Measurements from ENCODE around the gene SRGAP3.

DNA sequence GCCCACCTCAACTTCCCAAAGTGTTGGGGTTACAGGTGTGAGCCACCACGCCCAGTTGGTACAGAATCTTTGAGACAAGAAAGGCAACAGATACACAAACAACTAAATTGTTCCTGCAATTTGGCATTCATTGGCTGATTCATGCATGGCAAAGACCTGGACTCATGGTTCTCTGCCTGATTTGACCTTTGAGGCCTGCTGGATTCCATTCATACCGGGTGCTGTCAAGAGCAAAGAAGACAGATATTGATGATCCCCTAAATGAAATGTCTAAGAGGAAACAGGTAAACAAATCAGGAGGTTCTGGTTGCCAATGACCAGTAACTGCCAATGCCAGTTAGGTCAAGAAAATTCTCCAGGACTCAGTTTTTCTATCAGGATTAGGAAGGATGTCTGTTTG, 242.2 kb downstream of the SRGAP3 start:
- TF ChIP-seq RAD21 (IDR thresholded peaks at IDR 0.05; ENCODE audit: low read depth) = no peak
- TF ChIP-seq CEBPB (IDR thresholded peaks at IDR 0.05) = no peak
- no peak for TF ChIP-seq YY1 (IDR thresholded peaks at IDR 0.05; ENCODE audit: low read depth)
- TF ChIP-seq NFIC (IDR thresholded peaks at IDR 0.05) = no peak
- TF ChIP-seq TAF1 (IDR thresholded peaks at IDR 0.05; ENCODE audit: low read depth) = no peak
- TF ChIP-seq, protein P1, sequence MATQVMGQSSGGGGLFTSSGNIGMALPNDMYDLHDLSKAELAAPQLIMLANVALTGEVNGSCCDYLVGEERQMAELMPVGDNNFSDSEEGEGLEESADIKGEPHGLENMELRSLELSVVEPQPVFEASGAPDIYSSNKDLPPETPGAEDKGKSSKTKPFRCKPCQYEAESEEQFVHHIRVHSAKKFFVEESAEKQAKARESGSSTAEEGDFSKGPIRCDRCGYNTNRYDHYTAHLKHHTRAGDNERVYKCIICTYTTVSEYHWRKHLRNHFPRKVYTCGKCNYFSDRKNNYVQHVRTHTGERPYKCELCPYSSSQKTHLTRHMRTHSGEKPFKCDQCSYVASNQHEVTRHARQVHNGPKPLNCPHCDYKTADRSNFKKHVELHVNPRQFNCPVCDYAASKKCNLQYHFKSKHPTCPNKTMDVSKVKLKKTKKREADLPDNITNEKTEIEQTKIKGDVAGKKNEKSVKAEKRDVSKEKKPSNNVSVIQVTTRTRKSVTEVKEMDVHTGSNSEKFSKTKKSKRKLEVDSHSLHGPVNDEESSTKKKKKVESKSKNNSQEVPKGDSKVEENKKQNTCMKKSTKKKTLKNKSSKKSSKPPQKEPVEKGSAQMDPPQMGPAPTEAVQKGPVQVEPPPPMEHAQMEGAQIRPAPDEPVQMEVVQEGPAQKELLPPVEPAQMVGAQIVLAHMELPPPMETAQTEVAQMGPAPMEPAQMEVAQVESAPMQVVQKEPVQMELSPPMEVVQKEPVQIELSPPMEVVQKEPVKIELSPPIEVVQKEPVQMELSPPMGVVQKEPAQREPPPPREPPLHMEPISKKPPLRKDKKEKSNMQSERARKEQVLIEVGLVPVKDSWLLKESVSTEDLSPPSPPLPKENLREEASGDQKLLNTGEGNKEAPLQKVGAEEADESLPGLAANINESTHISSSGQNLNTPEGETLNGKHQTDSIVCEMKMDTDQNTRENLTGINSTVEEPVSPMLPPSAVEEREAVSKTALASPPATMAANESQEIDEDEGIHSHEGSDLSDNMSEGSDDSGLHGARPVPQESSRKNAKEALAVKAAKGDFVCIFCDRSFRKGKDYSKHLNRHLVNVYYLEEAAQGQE (IDR thresholded peaks at IDR 0.05; ENCODE audit: low read depth) = no peak
- TF ChIP-seq CREB1 (IDR thresholded peaks at IDR 0.05; ENCODE audit: low read depth) = no peak
- TF ChIP-seq, protein P2, sequence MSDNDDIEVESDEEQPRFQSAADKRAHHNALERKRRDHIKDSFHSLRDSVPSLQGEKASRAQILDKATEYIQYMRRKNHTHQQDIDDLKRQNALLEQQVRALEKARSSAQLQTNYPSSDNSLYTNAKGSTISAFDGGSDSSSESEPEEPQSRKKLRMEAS (IDR thresholded peaks at IDR 0.05) = no peak
- TF ChIP-seq TEAD4 (IDR thresholded peaks at IDR 0.05) = no peak
- TF ChIP-seq EP300 (IDR thresholded peaks at IDR 0.05; ENCODE audit: borderline replicate concordance) = no peak
- TF ChIP-seq, protein P3, sequence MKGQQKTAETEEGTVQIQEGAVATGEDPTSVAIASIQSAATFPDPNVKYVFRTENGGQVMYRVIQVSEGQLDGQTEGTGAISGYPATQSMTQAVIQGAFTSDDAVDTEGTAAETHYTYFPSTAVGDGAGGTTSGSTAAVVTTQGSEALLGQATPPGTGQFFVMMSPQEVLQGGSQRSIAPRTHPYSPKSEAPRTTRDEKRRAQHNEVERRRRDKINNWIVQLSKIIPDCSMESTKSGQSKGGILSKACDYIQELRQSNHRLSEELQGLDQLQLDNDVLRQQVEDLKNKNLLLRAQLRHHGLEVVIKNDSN (IDR thresholded peaks at IDR 0.05) = no peak
- no peak for TF ChIP-seq EGR1 (IDR thresholded peaks at IDR 0.05)
- TF ChIP-seq ZBTB7A (IDR thresholded peaks at IDR 0.05; ENCODE audit: low read depth) = no peak
- no peak for TF ChIP-seq FOXM1 (IDR thresholded peaks at IDR 0.05; ENCODE audit: borderline replicate concordance, low read depth)
